Mesendoderm (in vitro differentiated cells): ENCODE measurements around the gene CREB3L2.

Experiments
- DNase-seq: peaks from one replicate; pipeline ENCODE4 v3.0.0; 2013
- H2AK5ac ChIP-seq: 2 replicates; pipeline ENCODE4 v1.6.1; 2013; ENCODE audit warnings: low read length, inconsistent platforms
- H2BK120ac ChIP-seq: 2 replicates; pipeline ENCODE4 v1.6.1; 2013; ENCODE audit warnings: low read depth, mild to moderate bottlenecking, low read length, moderate library complexity, mixed read lengths
- H2BK15ac ChIP-seq: replicated peaks from 2 replicates; pipeline ENCODE4 v1.6.1; 2013; ENCODE audit warnings: low read depth, mild to moderate bottlenecking, moderate library complexity
- H2BK5ac ChIP-seq: 2 replicates; pipeline ENCODE4 v1.6.1; 2013; ENCODE audit warnings: low read length, inconsistent platforms
- H3K18ac ChIP-seq: 2 replicates; pipeline ENCODE4 v1.6.1; 2013; ENCODE audit warnings: mild to moderate bottlenecking, low read length, mixed read lengths
- H3K23ac ChIP-seq: one replicate; pipeline ENCODE4 v1.6.1; 2013; ENCODE audit warnings: low read length
- H3K27ac ChIP-seq: 2 replicates; pipeline ENCODE4 v1.5.1; 2013; ENCODE audit warnings: low read depth, mild to moderate bottlenecking, inconsistent platforms, low read length, moderate library complexity
- H3K27me3 ChIP-seq: 2 replicates; pipeline ENCODE4 v1.6.1; 2013; ENCODE audit warnings: low read length, control low read depth, mild to moderate bottlenecking, inconsistent platforms; ENCODE audit not compliant: insufficient read depth, poor library complexity
- H3K36me3 ChIP-seq: 2 replicates; pipeline ENCODE4 v1.6.1; 2013; ENCODE audit warnings: low read length, inconsistent platforms; ENCODE audit not compliant: control insufficient read depth, insufficient read depth
- H3K4ac ChIP-seq: one replicate; pipeline ENCODE4 v1.6.1; 2013; ENCODE audit warnings: low read depth, mild to moderate bottlenecking, low read length, moderate library complexity
- H3K4me1 ChIP-seq: 2 replicates; pipeline ENCODE4 v1.6.1; 2013; ENCODE audit warnings: low read depth, low read length, inconsistent platforms; ENCODE audit not compliant: control insufficient read depth
- H3K4me2 ChIP-seq: 2 replicates; pipeline ENCODE4 v1.6.1; 2013; ENCODE audit warnings: low read length
- H3K4me3 ChIP-seq: 2 replicates; pipeline ENCODE4 v1.5.1; 2013; ENCODE audit warnings: mild to moderate bottlenecking, low read length
- H3K56ac ChIP-seq: one replicate; pipeline ENCODE4 v1.6.1; 2013; ENCODE audit warnings: low read length
- H3K79me1 ChIP-seq: 2 replicates; pipeline ENCODE4 v1.6.1; 2013; ENCODE audit warnings: low read length, inconsistent platforms
- H3K79me2 ChIP-seq: 2 replicates; pipeline ENCODE4 v1.6.1; 2013; ENCODE audit warnings: mild to moderate bottlenecking, low read length; ENCODE audit not compliant: control insufficient read depth, insufficient read depth
- H3K9ac ChIP-seq: 2 replicates; pipeline ENCODE4 v1.6.1; 2013; ENCODE audit warnings: low read length, inconsistent platforms
- H4K5ac ChIP-seq: one replicate; pipeline ENCODE4 v1.6.1; 2013; ENCODE audit warnings: low read length
- H4K8ac ChIP-seq: one replicate; pipeline ENCODE4 v1.6.1; 2013; ENCODE audit warnings: low read depth, mild to moderate bottlenecking, control low read depth, low read length, moderate library complexity
- WGBS: extraction: QIAGEN DNeasy Blood & Tissue Kit; methylation state at CpG from one replicate; pipeline ENCODE4 v1.1.7; 2013; ENCODE audit warnings: low lambda C conversion rate, missing lambda C conversion rate; ENCODE audit not compliant: insufficient coverage; ENCODE audit errors: extremely low coverage; 5-methylcytosine and 5-hydroxymethylcytosine counted together

Gene CREB3L2

DNA sequence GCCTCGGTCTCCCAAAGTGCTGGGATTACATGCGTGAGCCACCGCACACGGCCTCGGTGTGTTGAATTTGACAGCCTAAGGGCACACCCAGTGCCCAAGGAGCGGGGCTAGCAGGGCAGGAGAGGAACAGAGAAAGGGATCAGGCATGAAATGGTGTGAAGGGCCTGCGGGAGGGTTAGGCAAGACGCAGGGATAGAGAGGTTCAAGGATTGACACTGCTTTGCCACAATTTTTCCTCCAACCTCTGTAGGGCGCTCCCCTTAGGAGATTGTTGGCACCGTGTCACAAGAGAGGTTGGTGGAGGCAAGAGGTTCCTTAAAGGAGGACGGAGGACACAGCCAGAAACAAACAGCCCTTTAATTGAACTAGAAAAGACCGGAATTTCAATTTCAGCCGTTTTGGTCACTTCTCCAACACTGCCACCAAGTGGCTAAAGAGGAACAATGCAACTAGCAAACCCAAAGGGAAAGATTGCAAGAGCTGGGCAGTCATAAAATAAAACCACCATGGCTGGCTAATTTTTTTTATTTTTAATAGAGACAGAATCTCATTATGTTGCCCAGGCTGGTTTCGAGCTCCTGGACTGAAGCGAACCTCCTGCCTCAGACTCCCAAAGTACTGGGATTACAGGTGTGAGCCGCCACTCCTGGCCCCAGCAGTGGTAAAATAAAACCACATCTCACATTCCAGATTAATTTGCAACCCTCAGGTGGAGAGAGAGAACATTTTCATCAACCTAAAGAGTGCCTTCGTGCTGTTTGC lies 6.9 kb upstream of the CREB3L2 start:
- H2AK5ac ChIP-seq = peak overlapping the region; percentile 84
- H4K5ac ChIP-seq = no peak overlapping the region
- H3K4me2 ChIP-seq = no peak overlapping the region
- no peaks in the 10 kb centered on the region for H3K79me2 ChIP-seq
- peak overlapping the region; percentile 37 for H3K56ac ChIP-seq
- H3K18ac ChIP-seq = peak overlapping the region; percentile 39
- no CpG with 5 or more reads among the region's 17 CpGs for WGBS
- no peak overlapping the region for H3K23ac ChIP-seq
- peak overlapping the region; percentile 72 for H2BK5ac ChIP-seq
- H4K8ac ChIP-seq = no peak overlapping the region
- no peaks in the 10 kb centered on the region for H3K79me1 ChIP-seq
- H3K4me1 ChIP-seq = no peaks in the 10 kb centered on the region
- no peak overlapping the region for H2BK15ac ChIP-seq
- H3K36me3 ChIP-seq = no peaks in the 10 kb centered on the region
- H3K27ac ChIP-seq = no peak overlapping the region
- peak overlapping the region; percentile 17 for H3K4ac ChIP-seq
- peak overlapping the region; percentile 15 for H2BK120ac ChIP-seq
- H3K27me3 ChIP-seq = no peaks in the 10 kb centered on the region
- peak; percentile 86 for DNase-seq
- no peak overlapping the region for H3K4me3 ChIP-seq
- H3K9ac ChIP-seq = peak overlapping the region; percentile 41

DNA sequence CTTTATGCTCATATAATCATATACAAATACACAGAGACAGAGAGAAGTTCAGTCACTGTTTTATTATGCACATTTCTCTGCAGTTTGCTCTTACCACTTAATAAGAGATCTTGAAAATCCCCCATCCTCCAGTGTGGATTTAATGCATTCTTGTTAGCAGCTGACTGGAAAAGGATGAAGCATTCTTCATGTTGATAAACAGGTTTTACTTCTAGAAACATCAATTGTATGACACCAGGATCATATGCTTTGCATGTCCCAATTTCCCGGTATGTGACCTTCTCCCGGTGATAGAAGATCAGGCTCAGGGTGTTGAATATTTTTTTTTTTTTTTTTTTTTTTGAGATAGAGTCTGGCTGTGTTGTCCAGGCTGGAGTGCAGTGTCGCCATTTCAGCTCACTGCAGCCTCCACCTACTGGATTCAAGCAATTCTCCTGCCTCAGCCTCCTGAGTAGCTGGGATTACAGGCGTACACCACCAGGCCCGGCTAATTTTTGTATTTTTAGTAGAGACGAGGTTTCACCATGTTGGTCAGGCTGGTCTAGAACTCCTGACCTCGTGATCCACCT lies 6.2 kb upstream of the CREB3L2 start:
- Histone ChIP-seq H3K23ac (no peak overlapping the region), H3K79me1 (no peaks in the 10 kb centered on the region), H3K36me3 (no peaks in the 10 kb centered on the region), H3K9ac (no peak overlapping the region), H2BK120ac (no peak overlapping the region), H4K8ac (no peak overlapping the region), H3K27ac (no peak overlapping the region), H2BK15ac (no peak overlapping the region), H2BK5ac (no peak overlapping the region), H3K4me2 (no peak overlapping the region), H3K4ac (peak overlapping the region; percentile 17), H3K56ac (no peak overlapping the region), H3K79me2 (no peaks in the 10 kb centered on the region), H3K4me3 (no peak overlapping the region), H4K5ac (no peak overlapping the region), H3K27me3 (no peaks in the 10 kb centered on the region), H3K18ac (peak overlapping the region; percentile 13), H3K4me1 (no peaks in the 10 kb centered on the region), H2AK5ac (no peak overlapping the region)
- DNase-seq = no peak
- no CpG with 5 or more reads among the region's 7 CpGs for WGBS

GRCh38 chr7:138006106-138006505 lies 4.2 kb upstream of the CREB3L2 start:
- H3K4ac ChIP-seq = peak overlapping the region; percentile 65
- H2AK5ac ChIP-seq = no peak overlapping the region
- no peaks in the 10 kb centered on the region for H3K27me3 ChIP-seq
- no peak overlapping the region for H2BK5ac ChIP-seq
- H3K4me1 ChIP-seq = no peaks in the 10 kb centered on the region
- no CpG with 5 or more reads among the region's 2 CpGs for WGBS
- H2BK120ac ChIP-seq = no peak overlapping the region
- H2BK15ac ChIP-seq = no peak overlapping the region
- H3K23ac ChIP-seq = no peak overlapping the region
- H3K4me2 ChIP-seq = no peak overlapping the region
- peaks cover 7% of the 10 kb centered on the region for H3K79me2 ChIP-seq
- no peak overlapping the region for H3K18ac ChIP-seq
- no peak overlapping the region for H3K56ac ChIP-seq
- H3K79me1 ChIP-seq = no peaks in the 10 kb centered on the region
- no peaks in the 10 kb centered on the region for H3K36me3 ChIP-seq
- no peak overlapping the region for H4K8ac ChIP-seq
- H3K9ac ChIP-seq = no peak overlapping the region
- no peak for DNase-seq
- H3K27ac ChIP-seq = no peak overlapping the region
- no peak overlapping the region for H4K5ac ChIP-seq
- H3K4me3 ChIP-seq = no peak overlapping the region

- Histone ChIP-seq H3K79me1 (no peaks in the 10 kb centered on the region), H2BK5ac (no peak overlapping the region), H3K27me3 (no peaks in the 10 kb centered on the region), H4K5ac (no peak overlapping the region), H3K9ac (no peak overlapping the region), H3K27ac (no peak overlapping the region), H2BK120ac (no peak overlapping the region), H3K56ac (no peak overlapping the region), H3K79me2 (peaks cover 17% of the 10 kb centered on the region), H2AK5ac (no peak overlapping the region), H3K18ac (no peak overlapping the region), H3K4me2 (no peak overlapping the region), H3K4me1 (no peaks in the 10 kb centered on the region), H4K8ac (no peak overlapping the region), H2BK15ac (no peak overlapping the region), H3K36me3 (no peaks in the 10 kb centered on the region), H3K4me3 (no peak overlapping the region), H3K23ac (no peak overlapping the region), H3K4ac (no peak overlapping the region)
- WGBS = no CpG with 5 or more reads among the region's 4 CpGs
- no peak for DNase-seq
Observed at GRCh38 chr7:138004936-138005335, 3.0 kb upstream of the CREB3L2 start.

DNA sequence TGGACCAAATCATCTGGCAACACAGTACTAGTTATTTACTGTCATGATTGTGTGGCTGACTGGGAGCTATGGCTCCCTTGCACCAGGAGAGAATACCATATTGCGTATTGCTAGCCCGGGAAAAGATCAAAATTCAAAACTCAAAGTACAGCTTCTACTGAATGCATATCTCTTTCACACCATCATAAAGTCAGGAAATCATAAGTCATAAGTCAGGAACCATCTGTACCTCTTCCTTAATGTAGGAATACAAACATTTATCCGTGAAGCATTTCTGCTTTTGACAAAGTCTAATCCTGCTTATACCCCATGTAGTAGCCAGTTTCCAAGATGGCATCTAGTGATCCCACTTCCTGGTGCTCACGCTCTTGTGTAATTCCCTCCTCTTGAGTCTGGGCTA lies 2.2 kb upstream of the CREB3L2 start:
- Histone ChIP-seq H3K4me1 (peaks cover 2% of the 10 kb centered on the region), H3K79me2 (peaks cover 26% of the 10 kb centered on the region), H3K27ac (no peak overlapping the region), H3K4me3 (no peak overlapping the region), H3K9ac (no peak overlapping the region), H3K56ac (no peak overlapping the region), H3K79me1 (no peaks in the 10 kb centered on the region), H4K8ac (no peak overlapping the region), H3K23ac (no peak overlapping the region), H2BK5ac (no peak overlapping the region), H2BK120ac (no peak overlapping the region), H4K5ac (no peak overlapping the region), H2BK15ac (no peak overlapping the region), H3K36me3 (no peaks in the 10 kb centered on the region), H3K18ac (no peak overlapping the region), H3K4me2 (no peak overlapping the region), H3K4ac (peak overlapping the region; percentile 5), H2AK5ac (no peak overlapping the region), H3K27me3 (no peaks in the 10 kb centered on the region)
- WGBS = no CpG with 5 or more reads among the region's 4 CpGs
- no peak for DNase-seq
